ENCODE results near the gene AP1G2. TPM values are rescaled to one million over a fixed set of nuclear protein-coding genes. Genes with fewer than 3 reads are reported as not detected.

Gene AP1G2
- total and polyA plus RNA-seq, 2 of the 13 experiments (the other 11 are each of a cell fraction or from before 2014, with no cell fraction given) = 96.9 to 611 TPM

DNA sequence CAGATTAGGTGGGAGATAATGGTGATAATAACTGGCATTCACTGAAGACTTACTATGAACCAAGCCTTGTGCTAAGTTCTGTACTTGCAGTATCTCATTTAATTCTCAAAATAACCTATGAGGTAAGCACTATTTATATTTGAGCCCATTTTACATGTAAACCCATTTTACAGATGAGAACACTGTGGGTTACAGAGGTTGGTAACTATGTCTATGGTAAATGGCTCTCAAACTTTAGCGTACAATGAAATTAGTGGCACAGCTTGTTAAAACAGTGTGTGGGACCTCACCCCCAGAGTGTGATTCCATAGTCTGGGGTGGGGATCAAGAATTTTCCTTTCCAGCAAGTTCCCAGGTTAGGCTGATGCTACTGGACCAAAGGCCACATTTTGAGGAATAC lies 33.2 kb upstream of the AP1G2 start (continued):
- TF ChIP-seq, protein P1, sequence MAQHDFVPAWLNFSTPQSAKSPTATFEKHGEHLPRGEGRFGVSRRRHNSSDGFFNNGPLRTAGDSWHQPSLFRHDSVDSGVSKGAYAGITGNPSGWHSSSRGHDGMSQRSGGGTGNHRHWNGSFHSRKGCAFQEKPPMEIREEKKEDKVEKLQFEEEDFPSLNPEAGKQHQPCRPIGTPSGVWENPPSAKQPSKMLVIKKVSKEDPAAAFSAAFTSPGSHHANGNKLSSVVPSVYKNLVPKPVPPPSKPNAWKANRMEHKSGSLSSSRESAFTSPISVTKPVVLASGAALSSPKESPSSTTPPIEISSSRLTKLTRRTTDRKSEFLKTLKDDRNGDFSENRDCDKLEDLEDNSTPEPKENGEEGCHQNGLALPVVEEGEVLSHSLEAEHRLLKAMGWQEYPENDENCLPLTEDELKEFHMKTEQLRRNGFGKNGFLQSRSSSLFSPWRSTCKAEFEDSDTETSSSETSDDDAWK (CRISPR knock-in tag; IDR thresholded peaks at IDR 0.05) = no peak
- TF ChIP-seq, protein P2, sequence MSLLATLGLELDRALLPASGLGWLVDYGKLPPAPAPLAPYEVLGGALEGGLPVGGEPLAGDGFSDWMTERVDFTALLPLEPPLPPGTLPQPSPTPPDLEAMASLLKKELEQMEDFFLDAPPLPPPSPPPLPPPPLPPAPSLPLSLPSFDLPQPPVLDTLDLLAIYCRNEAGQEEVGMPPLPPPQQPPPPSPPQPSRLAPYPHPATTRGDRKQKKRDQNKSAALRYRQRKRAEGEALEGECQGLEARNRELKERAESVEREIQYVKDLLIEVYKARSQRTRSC (CRISPR knock-in tag; IDR thresholded peaks at IDR 0.05; ENCODE audit: low read depth) = no peak
- TF ChIP-seq, protein P3, sequence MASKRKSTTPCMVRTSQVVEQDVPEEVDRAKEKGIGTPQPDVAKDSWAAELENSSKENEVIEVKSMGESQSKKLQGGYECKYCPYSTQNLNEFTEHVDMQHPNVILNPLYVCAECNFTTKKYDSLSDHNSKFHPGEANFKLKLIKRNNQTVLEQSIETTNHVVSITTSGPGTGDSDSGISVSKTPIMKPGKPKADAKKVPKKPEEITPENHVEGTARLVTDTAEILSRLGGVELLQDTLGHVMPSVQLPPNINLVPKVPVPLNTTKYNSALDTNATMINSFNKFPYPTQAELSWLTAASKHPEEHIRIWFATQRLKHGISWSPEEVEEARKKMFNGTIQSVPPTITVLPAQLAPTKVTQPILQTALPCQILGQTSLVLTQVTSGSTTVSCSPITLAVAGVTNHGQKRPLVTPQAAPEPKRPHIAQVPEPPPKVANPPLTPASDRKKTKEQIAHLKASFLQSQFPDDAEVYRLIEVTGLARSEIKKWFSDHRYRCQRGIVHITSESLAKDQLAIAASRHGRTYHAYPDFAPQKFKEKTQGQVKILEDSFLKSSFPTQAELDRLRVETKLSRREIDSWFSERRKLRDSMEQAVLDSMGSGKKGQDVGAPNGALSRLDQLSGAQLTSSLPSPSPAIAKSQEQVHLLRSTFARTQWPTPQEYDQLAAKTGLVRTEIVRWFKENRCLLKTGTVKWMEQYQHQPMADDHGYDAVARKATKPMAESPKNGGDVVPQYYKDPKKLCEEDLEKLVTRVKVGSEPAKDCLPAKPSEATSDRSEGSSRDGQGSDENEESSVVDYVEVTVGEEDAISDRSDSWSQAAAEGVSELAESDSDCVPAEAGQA (IDR thresholded peaks at IDR 0.05; ENCODE audit: low read depth) = no peak
- TF ChIP-seq, protein P3 (CRISPR knock-in tag; IDR thresholded peaks at IDR 0.05; ENCODE audit: borderline replicate concordance) = no peak
